DLD1 (cell line): ENCODE data around the gene MEST.
"Not testable (repeated sequence)": the region's sequence is repeated elsewhere in the genome, so short reads cannot be mapped to it uniquely, and the experiment has no call there.

ENCODE experiments used
- in situ Hi-C: cut with HindIII; loops from 2 replicates; pipeline ENCODE4 v1.10.0; 2017; ENCODE audit warnings: low sequenced_read_pairs

The MEST gene

GRCh38 chr7:130483031-130483430 is 8.9 kb upstream of the MEST start:
- in situ Hi-C loops: no loop called here

DNA sequence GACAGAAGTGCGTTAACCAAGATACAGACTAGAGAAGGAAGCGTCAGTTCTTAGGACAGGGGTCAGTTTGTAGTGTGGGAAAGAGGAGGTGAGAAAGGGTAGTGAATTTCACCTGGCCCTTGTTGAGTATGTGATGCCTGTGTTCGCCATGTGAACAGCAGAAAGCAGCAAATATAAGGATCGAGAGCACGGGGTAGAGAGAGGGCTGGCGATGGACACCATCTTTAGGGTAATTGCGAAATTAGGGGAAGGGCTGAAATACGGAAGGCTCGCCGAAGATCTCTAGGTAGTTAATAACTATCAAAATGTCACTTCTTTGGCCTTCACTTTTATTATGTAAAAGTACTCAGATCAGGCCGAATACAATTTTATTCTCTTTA is 6.2 kb upstream of the MEST start:
- in situ Hi-C loops: no loop called here

- in situ Hi-C loops: no loop called here
These were observed 5.6 kb upstream of the MEST start for GRCh38 chr7:130486114-130486953.

- in situ Hi-C loops: no loop called here
These were observed 4.9 kb upstream of the MEST start for GRCh38 chr7:130486954-130487436.

DNA sequence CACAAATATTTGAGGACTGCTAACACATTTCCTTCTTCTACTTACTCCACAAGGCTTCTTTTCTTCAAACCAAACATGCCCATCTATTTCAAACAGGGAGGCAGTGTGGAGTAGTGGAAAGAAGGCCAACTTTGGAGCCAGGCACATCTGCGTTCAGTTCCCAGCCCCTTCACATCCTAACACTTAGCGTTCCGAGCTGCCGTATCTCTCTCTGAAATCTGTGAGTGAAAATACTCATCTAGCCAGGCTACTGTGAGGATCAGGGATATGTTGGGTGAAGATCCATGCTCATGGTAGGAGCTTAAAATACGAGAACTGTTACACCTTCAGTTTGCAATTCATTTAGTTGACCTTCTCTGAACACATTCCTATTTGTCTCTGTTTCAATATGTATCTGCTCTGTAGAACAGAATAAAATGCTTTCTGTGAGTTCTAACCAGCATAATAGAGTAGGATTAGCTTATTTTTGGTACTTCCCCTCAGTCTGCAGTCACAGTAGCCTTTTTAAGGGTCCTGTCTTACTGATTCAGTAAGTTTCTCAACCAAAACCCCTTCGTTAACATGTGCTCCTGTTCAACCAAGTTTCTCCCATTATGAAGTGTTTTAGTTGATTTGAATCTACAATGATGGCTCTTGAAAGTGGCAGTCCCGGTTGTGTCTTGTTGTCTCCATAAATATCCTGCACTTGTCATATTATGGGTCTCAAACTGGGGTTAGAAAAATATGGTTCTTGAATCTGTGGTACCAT is 3.3 kb upstream of the MEST start:
- in situ Hi-C loops: no loop called here

DNA sequence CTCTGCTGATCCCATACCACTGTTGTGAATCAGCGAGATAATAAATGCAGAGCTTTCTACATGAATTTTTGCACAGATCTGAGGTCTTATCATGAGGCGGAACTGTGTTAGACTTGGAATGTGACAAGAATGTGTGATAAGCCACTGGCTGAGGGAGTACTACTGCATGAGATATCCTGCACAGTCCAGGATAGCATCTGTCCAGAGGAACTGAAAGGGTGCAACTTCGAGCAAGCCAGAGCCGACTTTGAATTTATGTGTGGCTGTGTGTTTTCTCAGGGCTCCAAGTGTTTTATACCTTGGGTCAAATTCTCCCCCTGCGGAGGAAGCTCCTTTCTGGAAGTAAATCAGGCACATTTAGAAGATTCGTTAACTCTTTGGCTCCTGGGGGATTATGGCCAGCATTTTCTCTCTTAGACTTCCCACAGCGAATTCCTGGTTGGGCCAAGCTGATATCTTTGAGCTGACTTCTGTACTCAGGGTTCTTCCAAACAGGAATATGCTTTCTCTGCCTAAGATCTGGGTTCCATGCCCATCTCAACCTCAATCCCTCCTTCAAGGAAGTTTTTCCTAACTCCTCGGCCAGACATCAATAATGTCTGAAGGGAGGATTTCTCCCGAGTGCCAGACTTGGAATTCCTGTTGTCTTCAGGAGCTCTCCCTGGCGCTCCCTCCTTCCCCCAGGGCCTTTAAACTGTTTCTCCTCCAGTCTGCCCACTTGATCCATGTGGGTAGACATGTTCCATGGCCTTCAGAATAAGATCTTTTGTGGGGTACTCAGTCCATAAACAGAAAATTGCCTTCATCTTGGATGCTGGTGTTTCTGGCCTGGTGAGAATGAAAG is 2.5 kb upstream of the MEST start:
- in situ Hi-C loops: no loop called here

GRCh38 chr7:130490311-130490791 is 1.5 kb upstream of the MEST start:
- in situ Hi-C loops: no loop called here

DNA sequence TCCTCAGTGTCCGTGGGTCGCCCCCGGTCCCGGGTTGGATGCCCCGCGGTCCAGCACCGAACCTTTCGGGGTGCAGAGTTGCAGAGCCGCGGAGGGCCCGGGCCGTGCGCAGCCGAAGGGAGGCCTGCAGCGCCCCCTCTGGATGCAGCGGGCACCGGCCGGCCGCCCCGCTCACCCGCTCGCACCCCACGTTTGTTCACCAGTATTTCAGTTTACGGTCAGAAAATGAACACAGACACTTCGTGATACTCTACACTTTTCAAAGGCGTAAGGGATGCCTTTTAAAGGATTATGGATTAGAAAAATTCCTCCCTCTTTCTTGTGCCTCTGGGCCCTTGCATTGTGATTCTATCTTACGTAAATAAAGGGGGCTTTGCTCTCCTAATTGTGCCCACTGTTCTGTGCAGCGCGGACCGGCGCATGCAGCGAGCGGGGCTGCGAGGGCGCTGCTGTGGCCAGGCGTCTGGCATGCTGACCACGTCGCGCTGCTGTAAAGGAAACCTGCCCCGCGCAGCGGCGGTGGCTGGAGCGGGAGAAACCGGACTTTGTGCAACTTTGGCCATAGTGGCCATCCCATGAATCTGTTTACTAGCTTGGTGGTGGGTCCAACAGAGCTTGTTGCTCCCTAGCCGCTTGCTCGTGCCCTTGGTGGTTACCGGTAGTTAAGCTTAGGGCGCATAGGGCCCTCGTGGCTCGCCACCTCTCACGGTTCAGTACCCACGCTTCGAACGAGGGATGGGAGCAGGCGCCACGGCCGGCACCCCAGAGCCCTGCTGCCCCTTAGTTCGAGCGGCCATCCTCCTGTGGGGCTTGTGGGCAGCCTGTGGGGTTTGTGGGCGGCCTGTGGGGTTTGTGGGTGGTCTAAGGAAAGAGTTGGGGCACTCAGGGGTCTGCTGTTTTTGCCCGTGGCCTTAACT is 739 bp upstream of the MEST start:
- in situ Hi-C loops: no loop called here

- in situ Hi-C loops: no loop called here
These were observed 814 bp downstream of the MEST start for GRCh38 chr7:130492523-130493274.

DNA sequence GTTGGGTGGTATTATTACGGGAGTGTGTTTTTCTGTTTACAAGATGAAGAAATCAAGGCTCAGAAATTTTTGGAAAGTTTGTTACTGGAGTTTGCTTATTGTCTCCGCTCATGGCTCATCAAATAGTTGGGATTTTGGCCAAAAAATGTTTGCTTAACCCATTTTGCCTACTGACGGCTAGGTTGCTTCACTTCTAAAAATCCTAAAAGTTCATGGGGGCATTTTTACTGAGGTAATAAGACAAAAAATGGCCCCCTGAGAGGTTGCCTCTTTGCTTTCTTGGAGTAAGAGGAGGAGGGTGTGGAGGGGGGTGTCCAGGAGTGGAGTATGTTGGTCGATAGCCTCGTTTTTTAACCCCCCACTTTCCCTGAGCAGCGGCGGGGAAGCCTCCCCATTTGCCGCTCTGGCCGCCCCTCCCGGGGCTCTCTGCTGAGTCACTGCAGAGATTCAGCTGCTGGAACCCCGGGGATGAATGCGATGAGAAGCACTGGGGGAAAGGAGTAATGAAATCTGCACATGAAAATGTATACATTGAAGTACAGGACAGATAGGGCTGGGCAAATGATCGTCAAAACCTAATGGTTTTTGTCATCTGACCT is 1.5 kb downstream of the MEST start:
- in situ Hi-C loops: no loop called here

GRCh38 chr7:130494431-130494858 is 2.6 kb downstream of the MEST start:
- in situ Hi-C loops: no loop called here

DNA sequence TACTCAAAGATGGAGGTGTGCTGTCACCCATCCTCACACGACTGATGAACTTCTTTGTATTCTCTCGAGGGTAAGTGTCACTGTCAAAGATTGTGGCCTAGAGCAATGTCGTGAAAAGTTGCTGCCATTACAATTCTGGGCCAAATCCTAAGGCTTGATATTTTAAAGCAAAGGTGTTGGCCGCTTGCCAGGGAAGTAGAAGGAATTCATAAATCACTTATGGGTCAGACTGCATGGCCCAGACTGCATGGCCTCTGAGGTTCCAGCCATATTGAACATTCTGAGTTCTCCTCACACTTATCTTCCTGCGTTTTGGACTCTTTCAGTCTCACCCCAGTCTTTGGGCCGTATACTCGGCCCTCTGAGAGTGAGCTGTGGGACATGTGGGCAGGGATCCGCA is 8.6 kb downstream of the MEST start:
- in situ Hi-C loops: no loop called here

DNA sequence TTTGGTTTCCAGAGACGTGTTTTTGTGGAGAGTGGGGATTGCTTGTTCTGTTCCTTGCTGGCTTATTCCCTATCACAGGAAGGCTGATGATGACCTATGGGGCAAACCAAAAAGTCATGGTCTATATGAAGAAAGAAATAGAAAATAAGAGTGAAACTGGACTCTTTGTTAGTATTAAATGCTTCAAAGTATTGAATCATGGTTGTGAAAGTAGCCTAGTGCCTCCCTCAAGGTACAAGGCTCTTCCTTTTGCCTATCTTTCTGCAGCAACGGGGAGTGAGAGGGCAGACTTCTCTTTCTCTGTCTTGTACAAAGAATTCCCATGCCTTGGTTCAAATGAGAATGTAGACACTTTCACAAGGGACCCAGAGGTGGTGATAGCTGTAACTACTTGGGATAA is 9.0 kb downstream of the MEST start:
- in situ Hi-C loops: no loop called here

GRCh38 chr7:130505753-130506152 is 13.9 kb downstream of the MEST start:
- in situ Hi-C loops: no loop called here

- in situ Hi-C loops: no loop called here
These were observed 14.5 kb downstream of the MEST start for GRCh38 chr7:130506358-130506757.

DNA sequence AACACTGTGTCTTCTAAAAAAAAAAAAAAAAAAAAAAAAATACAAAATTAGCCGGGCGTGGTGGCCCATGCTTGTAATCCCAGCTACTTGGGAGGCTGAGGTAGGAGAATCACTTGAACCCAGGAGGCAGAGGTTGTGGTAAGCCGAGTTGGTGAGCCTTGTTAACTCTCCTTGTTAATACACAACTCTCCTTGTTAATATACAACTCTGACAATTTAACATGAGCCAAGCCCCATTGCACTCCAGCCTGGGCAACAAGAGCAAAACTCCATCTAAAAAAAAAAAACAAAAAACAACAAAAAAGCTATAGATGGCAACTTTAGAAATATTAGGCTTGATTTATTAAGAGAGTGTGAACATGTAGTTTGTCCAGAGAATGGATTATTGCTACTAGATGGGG is 20.2 kb downstream of the MEST start:
- in situ Hi-C loops: not testable (repeated sequence)

- in situ Hi-C loops: no loop called here
These were observed 21.6 kb downstream of the MEST start for GRCh38 chr7:130513447-130513846.

- in situ Hi-C loops: no loop called here
These were observed 23.6 kb downstream of the MEST start for GRCh38 chr7:130515315-130516040.
